Measurements from ENCODE around the gene UBN2.

- TF ChIP-seq CTCF (IDR thresholded peaks at IDR 0.05; ENCODE audit: low read length) (no peak), EZH2 (IDR thresholded peaks at IDR 0.05; ENCODE audit: borderline replicate concordance, low read length) (no peak)
These were observed 108.6 kb downstream of the UBN2 start for GRCh38 chr7:139339698-139340036.

Measured in OCI-LY1 (cell line).